Measurements from ENCODE around the gene MARK4.
"Not testable (repeated sequence)": the region's sequence is repeated elsewhere in the genome, so short reads cannot be mapped to it uniquely, and the experiment has no call there.

MARK4 gene

GRCh38 chr19:45305421-45305820 is 54.4 kb downstream of the MARK4 start:
- no peak for DNase-seq (ENCODE audit: low read depth in 2 of 2)

GRCh38 chr19:45306040-45306439 is 55.0 kb downstream of the MARK4 start:
- no peak for DNase-seq (ENCODE audit: low read depth in 2 of 2)

GRCh38 chr19:45306518-45307027 is 55.5 kb downstream of the MARK4 start:
- no peak for DNase-seq (ENCODE audit: low read depth in 2 of 2)

GRCh38 chr19:45307361-45307760 is 56.3 kb downstream of the MARK4 start:
- DNase-seq (ENCODE audit: low read depth in 2 of 2): no peak

- DNase-seq (ENCODE audit: low read depth in 2 of 2): not testable (repeated sequence)
Measured at GRCh38 chr19:45309322-45309721, 58.3 kb downstream of the MARK4 start.

- no peak for DNase-seq (ENCODE audit: low read depth in 2 of 2)
Measured at GRCh38 chr19:45311621-45312020, 60.5 kb downstream of the MARK4 start.

- not testable (repeated sequence) for DNase-seq (ENCODE audit: low read depth in 2 of 2)
Measured at GRCh38 chr19:45312285-45312684, 61.2 kb downstream of the MARK4 start.

- no peak for DNase-seq (ENCODE audit: low read depth in 2 of 2)
Measured at GRCh38 chr19:45314708-45315245, 63.7 kb downstream of the MARK4 start.

GRCh38 chr19:45315304-45315703 is 64.2 kb downstream of the MARK4 start:
- no peak for DNase-seq (ENCODE audit: low read depth in 2 of 2)

GRCh38 chr19:45320997-45321775 is 70.1 kb downstream of the MARK4 start:
- no peak for DNase-seq (ENCODE audit: low read depth in 2 of 2)

- no peak for DNase-seq (ENCODE audit: low read depth in 2 of 2)
Measured at GRCh38 chr19:45321848-45322247, 70.8 kb downstream of the MARK4 start.

- no peak for DNase-seq (ENCODE audit: low read depth in 2 of 2)
Measured at GRCh38 chr19:45322311-45322710, 71.2 kb downstream of the MARK4 start.

GRCh38 chr19:45322744-45323281 is 71.7 kb downstream of the MARK4 start, which contains the start of gene CKM:
CKM (minus strand) TSS chr19:45322875; CDS start chr19:45319713, 3,162 bp downstream.
- DNase-seq (ENCODE audit: low read depth in 2 of 2): no peak

- DNase-seq (ENCODE audit: low read depth in 2 of 2): no peak
Measured at GRCh38 chr19:45323671-45324081, 72.6 kb downstream of the MARK4 start.

- DNase-seq (ENCODE audit: low read depth in 2 of 2): no peak
Measured at GRCh38 chr19:45324349-45324907, 73.4 kb downstream of the MARK4 start.

GRCh38 chr19:45327404-45328143 is 76.5 kb downstream of the MARK4 start:
- DNase-seq (ENCODE audit: low read depth in 2 of 2): no peak

GRCh38 chr19:45331411-45331810 is 80.3 kb downstream of the MARK4 start:
- DNase-seq (ENCODE audit: low read depth in 2 of 2): no peak

GRCh38 chr19:45333609-45334303 is 82.7 kb downstream of the MARK4 start:
- no peak for DNase-seq (ENCODE audit: low read depth in 2 of 2)

- not testable (repeated sequence) for DNase-seq (ENCODE audit: low read depth in 2 of 2)
Measured at GRCh38 chr19:45334881-45335280, 83.8 kb downstream of the MARK4 start.

GRCh38 chr19:45336696-45337251 is 85.7 kb downstream of the MARK4 start:
- no peak for DNase-seq (ENCODE audit: low read depth in 2 of 2)

- DNase-seq (ENCODE audit: low read depth in 2 of 2): no peak
Measured at GRCh38 chr19:45339629-45340028, 88.6 kb downstream of the MARK4 start.
